Breast epithelium (tissue), 3 donors: Measurements from ENCODE around the gene DPAGT1.

Experiments
- CTCF ChIP-seq, 3 donors: fragments of 450-650 bp; IDR thresholded peaks; one replicate each; pipeline ENCODE4 v1.5.1; 2016 to 2017; ENCODE audit warnings: antibody characterized with exemption in 3 of 3, mild to moderate bottlenecking in 3 of 3, moderate library complexity in 3 of 3
- POLR2A ChIP-seq: fragments of 450-650 bp; IDR thresholded peaks from one replicate; pipeline ENCODE4 v1.6.1; 2016; ENCODE audit warnings: antibody characterized with exemption, mild to moderate bottlenecking, moderate library complexity
- POLR2AphosphoS5 ChIP-seq, 3 donors: sonication (generic); formaldehyde crosslinking; IDR thresholded peaks; one replicate each; pipeline ENCODE4 v1.6.1; 2017; ENCODE audit warnings: antibody characterized with exemption in 3 of 3

- TF ChIP-seq CTCF (IDR thresholded peaks at IDR 0.05) (no peak), POLR2A (no peak), POLR2AphosphoS5 (IDR thresholded peaks at IDR 0.05) (no peak)
These were observed 14.9 kb upstream of the DPAGT1 start for GRCh38 chr11:119116601-119117000.
